NCI-H510A (cell line): ENCODE measurements around the gene AURKAIP1.

ENCODE experiments used
- DNase-seq: peaks from one replicate; lab custom pipeline; 2025; lab: John Stamatoyannopoulos, UW

AURKAIP1 gene

GRCh38 chr1:1361233-1361981, 13.6 kb downstream of the AURKAIP1 start:
- DNase-seq = no peak

- no peak for DNase-seq
Observed at GRCh38 chr1:1360506-1361169, 14.4 kb downstream of the AURKAIP1 start.

- DNase-seq = no peak
Observed at GRCh38 chr1:1359664-1360468, 15.1 kb downstream of the AURKAIP1 start.

GRCh38 chr1:1359308-1359663, 15.7 kb downstream of the AURKAIP1 start:
- no peak for DNase-seq

GRCh38 chr1:1358433-1359271, 16.4 kb downstream of the AURKAIP1 start, which contains the start of gene MXRA8:
TSS of gene MXRA8 (minus strand) at chr1:1358555. CDS start at chr1:1358504, 51 bp downstream.
- DNase-seq = no peak

GRCh38 chr1:1357871-1358432, 17.1 kb downstream of the AURKAIP1 start:
- DNase-seq = no peak

GRCh38 chr1:1356796-1357401, 18.1 kb downstream of the AURKAIP1 start:
- DNase-seq = no peak

- no peak for DNase-seq
Observed at GRCh38 chr1:1356166-1356795, 18.7 kb downstream of the AURKAIP1 start.

- DNase-seq = peak; percentile 83
Observed at GRCh38 chr1:1355416-1355815, 19.6 kb downstream of the AURKAIP1 start.

GRCh38 chr1:1354271-1355247, 20.4 kb downstream of the AURKAIP1 start:
- no peak for DNase-seq

- DNase-seq = no peak
Observed at GRCh38 chr1:1353389-1354151, 21.4 kb downstream of the AURKAIP1 start.

- DNase-seq = no peak
Observed at GRCh38 chr1:1352786-1353388, 22.1 kb downstream of the AURKAIP1 start.

GRCh38 chr1:1351511-1352427, 23.2 kb downstream of the AURKAIP1 start:
- no peak for DNase-seq

GRCh38 chr1:1349256-1350012, 25.6 kb downstream of the AURKAIP1 start, which contains the start of gene DVL1:
TSS of gene DVL1 (minus strand) at chr1:1349418. CDS start at chr1:1349065, 353 bp downstream.
- peak; percentile 79 for DNase-seq

GRCh38 chr1:1348420-1349255, 26.4 kb downstream of the AURKAIP1 start:
- DNase-seq = no peak
